ENCODE data around the gene NMNAT3. TPM values are rescaled to one million over a fixed set of nuclear protein-coding genes. Genes with fewer than 3 reads are reported as not detected.

Gene NMNAT3
- total RNA-seq = 15.0 TPM
- long read RNA-seq, transcript NMNAT3-201 (6 exons, 1,569 nt) = major isoform, 10 of 24 reads
- long read RNA-seq, partial matches to known transcripts = 1 of 24 reads
- long read RNA-seq, other reads (novel, unspliced or antisense) = 9 of 24 reads

GRCh38 chr3:139677388-139678155 lies at the start of gene NMNAT3:
Gene NMNAT3, minus strand, starts transcription at chr3:139677972. Its CDS starts 50,248 bp downstream, at chr3:139627724.
- intact Hi-C loops (cut with micrococcal nuclease) = no loop called here
- ATAC-seq (peak; percentile 100), DNase-seq (peak; percentile 93)

- no peak for DNase-seq
- intact Hi-C loops (cut with micrococcal nuclease) = no loop called here
- ATAC-seq = no peak
Observed at GRCh38 chr3:139721370-139721769, 43.6 kb upstream of the NMNAT3 start.

DNA sequence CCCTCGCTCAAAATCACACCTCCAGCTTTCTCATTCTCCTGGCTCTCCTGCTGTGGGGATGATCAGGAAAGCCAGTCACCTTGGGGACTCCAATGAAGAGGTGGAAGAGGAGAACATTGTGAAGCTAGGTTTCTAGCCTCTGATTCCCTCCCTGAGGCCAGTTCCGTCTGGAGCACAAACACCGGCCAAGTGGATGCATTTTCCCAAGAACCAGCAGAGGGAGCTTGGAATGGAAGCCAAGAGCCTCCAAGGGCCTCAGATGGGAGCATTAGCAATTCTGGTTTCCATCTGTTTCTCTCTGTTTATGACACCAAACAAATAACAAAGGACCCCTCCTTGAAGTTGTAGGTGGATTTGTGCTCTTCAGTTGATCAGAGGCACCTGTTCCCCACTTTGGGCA lies 40.6 kb upstream of the NMNAT3 start:
- DNase-seq (peak; percentile 41), ATAC-seq (peak; percentile 83)
- intact Hi-C loops (cut with micrococcal nuclease) = loop anchor here (10.0 kb wide), 1 partner anchor 216 kb away; the partner anchor contains the start of gene CLSTN2

DNA sequence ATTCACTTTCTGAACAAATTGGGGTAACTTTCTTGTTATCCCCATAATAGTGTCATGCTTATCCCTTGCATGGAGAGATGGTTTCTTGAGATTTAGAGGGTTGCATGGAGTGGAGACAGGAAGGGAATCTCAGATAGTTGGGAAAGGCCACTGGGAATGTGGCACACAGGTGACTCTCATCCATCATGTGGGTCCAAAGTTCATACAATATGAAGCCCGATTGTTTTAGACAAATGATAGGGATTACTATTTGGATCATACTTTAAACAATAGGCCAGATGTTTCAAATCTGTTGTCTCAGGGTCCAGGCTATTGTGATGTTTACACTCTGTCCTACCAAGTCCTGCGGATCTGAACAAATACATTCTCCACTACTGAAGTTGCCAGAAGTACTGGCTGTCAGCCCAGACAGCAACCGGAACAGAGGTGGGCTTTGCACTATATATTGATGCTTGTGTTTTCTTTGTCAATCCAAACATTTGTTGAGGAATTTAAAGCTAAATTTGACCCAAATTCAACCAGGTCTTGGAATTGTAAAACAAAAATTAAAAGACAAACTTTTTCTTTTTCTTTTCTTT lies 39.2 kb upstream of the NMNAT3 start:
- intact Hi-C loops (cut with micrococcal nuclease) = loop anchor here (10.0 kb wide), 1 partner anchor 218 kb away; the partner anchor contains the start of gene CLSTN2
- DNase-seq (no peak), ATAC-seq (no peak)

- ATAC-seq = no peak
- intact Hi-C loops (cut with micrococcal nuclease) = loop anchor here (10.0 kb wide), 1 partner anchor 219 kb away; the partner anchor contains the start of gene CLSTN2
- no peak for DNase-seq
Observed at GRCh38 chr3:139715743-139716360, 38.1 kb upstream of the NMNAT3 start.

- ATAC-seq (no peak), DNase-seq (no peak)
- intact Hi-C loops (cut with micrococcal nuclease) = loop anchor here (10.0 kb wide), 1 partner anchor 220 kb away; the partner anchor contains the start of gene CLSTN2
Observed at GRCh38 chr3:139715166-139715565, 37.4 kb upstream of the NMNAT3 start.

GRCh38 chr3:139710212-139710611 lies 32.4 kb upstream of the NMNAT3 start:
- ATAC-seq (no peak), DNase-seq (no peak)
- intact Hi-C loops (cut with micrococcal nuclease) = loop anchor here (10.0 kb wide), 1 partner anchor 225 kb away; the partner anchor contains the start of gene CLSTN2

GRCh38 chr3:139705631-139706030 lies 27.9 kb upstream of the NMNAT3 start:
- DNase-seq = no peak
- intact Hi-C loops (cut with micrococcal nuclease) = no loop called here
- ATAC-seq = no peak

DNA sequence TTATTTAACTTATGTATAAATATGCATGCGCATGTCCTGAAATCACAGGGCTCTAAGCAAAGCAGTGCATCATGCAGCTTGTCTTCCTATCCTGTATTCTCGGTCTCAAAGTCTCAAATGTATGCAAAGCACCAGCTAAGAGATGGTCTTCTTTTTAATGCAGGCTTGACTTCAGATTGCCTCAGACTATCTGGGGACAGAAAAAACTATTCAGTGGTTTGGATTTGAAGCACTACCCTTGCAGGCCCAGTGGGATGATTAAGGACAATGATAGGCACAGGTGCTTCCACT lies 18.5 kb upstream of the NMNAT3 start:
- ATAC-seq = no peak
- intact Hi-C loops (cut with micrococcal nuclease) = no loop called here
- DNase-seq = no peak

DNA sequence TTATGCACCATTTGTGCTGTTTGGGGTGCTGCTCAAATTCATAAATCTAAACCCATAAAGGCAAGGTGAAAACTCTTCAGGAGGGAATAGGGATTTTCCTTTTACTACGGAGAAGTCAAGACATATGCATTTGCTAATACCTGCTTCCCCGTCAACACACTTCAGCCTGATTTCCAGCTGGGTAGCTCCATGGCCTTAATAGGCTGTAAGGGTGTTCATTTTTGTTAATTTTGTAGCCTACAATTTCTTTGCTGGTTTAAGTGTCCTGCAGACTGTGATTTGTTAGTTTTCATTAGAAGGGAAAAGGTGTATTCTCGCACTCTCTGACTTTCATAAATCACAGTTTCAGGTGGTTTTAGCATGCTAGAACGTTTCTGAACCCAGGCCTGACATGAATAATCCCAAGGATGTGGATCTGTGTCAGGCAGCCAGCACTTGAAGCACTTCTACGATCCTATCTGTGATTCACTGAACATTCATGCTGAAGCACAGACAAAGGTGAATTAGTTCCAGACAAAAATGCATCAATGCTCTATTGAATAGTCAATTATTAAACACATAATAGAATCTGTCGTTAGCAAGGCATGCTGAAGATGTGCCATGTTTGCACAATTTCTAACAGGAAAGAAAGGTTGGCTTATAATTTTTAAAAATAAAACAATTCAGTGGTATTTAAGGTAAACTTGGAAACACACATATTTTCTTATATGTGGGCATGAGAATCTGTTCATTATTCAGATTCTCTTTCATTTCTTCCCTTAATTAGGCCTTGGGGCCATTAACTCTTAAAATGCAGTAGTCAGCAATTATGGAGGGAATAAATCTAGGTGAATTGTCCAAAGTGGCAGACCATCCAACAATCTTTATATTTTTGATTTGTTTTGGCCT lies 17.9 kb upstream of the NMNAT3 start:
- ATAC-seq (no peak), DNase-seq (no peak)
- intact Hi-C loops (cut with micrococcal nuclease) = no loop called here

DNA sequence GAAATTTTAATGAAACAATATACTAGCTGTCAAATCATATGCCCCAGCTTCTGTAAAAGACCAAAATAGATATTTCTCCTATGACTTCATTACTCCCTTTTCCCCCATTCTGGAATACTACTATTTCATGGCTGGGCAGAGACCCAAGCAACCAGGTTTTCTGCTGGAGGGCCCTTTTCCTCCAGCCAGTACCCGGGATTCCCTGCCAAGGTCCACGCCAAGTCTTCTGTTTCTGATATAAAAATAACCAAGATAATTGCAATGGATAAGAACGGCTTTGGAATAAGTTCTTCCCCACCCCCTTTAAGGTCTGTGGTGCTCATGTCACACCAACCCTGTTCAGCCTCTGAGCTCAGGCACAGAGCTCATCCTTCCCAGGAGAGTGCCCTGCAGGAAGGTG lies 17.2 kb upstream of the NMNAT3 start:
- ATAC-seq = no peak
- no peak for DNase-seq
- intact Hi-C loops (cut with micrococcal nuclease) = no loop called here

DNA sequence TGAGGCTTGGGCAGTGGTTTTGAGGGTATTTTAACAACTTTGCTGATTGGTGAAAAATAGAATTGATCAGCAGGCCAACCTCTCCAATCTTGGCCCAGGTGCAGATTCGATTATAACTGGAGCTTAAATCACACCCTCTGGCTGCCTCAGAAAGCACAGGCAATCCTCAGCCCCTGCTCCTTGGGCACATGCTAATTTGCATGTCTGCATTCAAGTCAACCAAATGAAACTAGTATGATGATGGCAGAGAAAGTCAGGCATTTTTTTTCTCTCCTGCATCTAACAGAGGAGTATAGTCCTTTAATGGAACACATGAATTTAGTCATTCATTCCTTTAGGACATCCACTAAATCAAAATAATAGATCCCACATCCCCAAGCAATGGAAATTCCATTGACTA lies 16.8 kb upstream of the NMNAT3 start:
- DNase-seq (no peak), ATAC-seq (no peak)
- intact Hi-C loops (cut with micrococcal nuclease) = no loop called here

GRCh38 chr3:139691619-139692018 lies 13.8 kb upstream of the NMNAT3 start:
- ATAC-seq = peak; percentile 49
- intact Hi-C loops (cut with micrococcal nuclease) = no loop called here

GRCh38 chr3:139689708-139690228 lies 12.0 kb upstream of the NMNAT3 start:
- ATAC-seq = no peak
- DNase-seq = no peak
- intact Hi-C loops (cut with micrococcal nuclease) = no loop called here

More at GRCh38 chr3:139691619-139692018, 13.8 kb upstream of the NMNAT3 start:
- DNase-seq = no peak

DNA sequence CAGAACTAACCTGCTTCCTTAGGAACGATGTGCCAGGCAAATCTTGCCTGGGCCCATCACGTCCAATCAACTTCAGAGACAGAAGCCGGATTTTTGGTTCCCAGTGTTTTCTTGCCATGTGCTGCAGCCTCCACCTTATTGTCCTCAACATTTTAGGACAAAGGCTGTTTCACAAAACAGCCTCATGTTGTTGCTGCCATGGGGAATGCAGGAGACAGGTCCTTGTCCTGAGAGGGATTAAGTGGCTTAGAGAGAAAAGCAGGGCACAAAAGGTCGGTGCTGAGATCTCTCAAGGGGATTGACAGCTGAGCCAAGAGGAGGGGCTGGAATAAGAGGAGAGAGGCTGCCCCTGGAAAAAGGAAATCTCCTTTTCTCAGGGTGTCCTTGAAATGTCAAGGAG lies 11.3 kb upstream of the NMNAT3 start:
- DNase-seq (no peak), ATAC-seq (no peak)
- intact Hi-C loops (cut with micrococcal nuclease) = no loop called here

DNA sequence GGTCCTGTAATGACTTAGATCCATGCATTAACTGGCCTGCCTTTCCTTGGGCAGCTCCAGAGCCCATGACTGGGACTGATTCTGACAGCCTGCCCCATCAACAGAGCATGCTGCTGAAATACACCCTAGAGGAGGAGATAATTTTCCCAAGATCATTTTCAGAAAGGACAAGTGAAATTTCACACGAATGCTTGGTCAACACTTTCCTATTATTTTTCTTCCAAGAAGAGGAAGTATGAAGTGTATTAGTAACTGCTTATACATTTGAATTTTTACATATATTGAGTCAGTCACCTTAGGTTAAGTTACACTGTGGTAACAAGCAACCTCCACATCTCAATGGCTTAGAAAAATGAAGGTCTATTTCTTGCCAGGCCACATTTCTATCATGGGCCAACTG lies 9.7 kb upstream of the NMNAT3 start:
- no peak for DNase-seq
- intact Hi-C loops (cut with micrococcal nuclease) = no loop called here
- no peak for ATAC-seq

GRCh38 chr3:139686624-139687023 lies 8.9 kb upstream of the NMNAT3 start:
- intact Hi-C loops (cut with micrococcal nuclease) = no loop called here
- ATAC-seq (peak; percentile 29), DNase-seq (no peak)

DNA sequence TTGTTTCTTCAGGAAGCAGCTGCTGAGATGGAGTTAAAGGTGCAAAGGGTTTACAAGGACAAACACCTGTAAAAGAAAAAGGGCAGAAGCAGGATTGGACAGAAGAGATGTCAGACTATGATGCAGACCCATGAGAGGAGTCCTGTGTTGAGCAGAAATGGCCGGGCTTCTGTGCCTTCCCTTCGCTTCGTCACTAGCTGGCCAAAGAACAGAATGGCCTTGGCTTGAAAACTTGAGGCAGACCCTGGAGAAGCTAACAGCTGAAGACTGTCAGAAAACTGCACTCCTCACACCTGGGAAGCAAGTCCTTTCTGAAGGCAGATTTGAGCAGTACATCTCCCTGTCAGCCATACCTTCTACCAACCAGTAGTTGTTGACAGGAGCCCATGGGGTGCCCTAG lies 8.4 kb upstream of the NMNAT3 start:
- ATAC-seq = peak; percentile 40
- intact Hi-C loops (cut with micrococcal nuclease) = no loop called here
- DNase-seq = no peak

GRCh38 chr3:139679220-139679775 lies 1.5 kb upstream of the NMNAT3 start:
- DNase-seq (no peak), ATAC-seq (no peak)
- intact Hi-C loops (cut with micrococcal nuclease) = no loop called here
